HG03108 (cell line): ENCODE results near the gene GAS2L1.
A peak's percentile ranks its signal among the peaks of the same experiment; 100 is the strongest.

Source experiments
- ATAC-seq: cut with Tn5 transposase; IDR thresholded peaks from one replicate; pipeline ENCODE4 v1.9.1; 2021; ENCODE audit warnings: moderate library complexity; ENCODE audit not compliant: unreplicated experiment

Gene GAS2L1

GRCh38 chr22:29306175-29306834 is at the start of gene GAS2L1:
Gene GAS2L1 (plus strand): TSS chr22:29306650. CDS start chr22:29308106, 1,456 bp downstream.
- no peak for ATAC-seq

DNA sequence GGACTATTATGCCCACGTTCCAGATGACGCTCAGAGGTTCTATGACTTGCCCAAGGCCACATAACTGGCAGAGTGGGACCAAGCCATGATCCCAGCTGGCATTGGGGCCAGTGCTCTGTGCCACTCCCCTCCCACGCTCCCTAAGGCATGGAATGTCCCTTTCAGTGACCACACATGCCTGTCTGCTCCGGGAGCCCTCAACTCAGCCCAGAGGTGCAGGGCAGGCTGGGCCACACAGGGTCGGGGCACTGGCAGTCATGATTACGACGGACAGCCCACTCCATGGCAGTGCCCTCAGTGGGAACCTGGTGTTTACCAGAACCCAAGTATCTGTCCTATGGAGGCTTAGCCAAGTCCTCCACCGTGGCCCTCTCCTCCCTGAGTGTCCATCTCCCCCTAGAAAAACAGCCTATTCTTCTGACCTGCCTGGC is 48.7 kb upstream of the GAS2L1 start:
- no peak for ATAC-seq

GRCh38 chr22:29258407-29259252 is 47.8 kb upstream of the GAS2L1 start:
- ATAC-seq = no peak

DNA sequence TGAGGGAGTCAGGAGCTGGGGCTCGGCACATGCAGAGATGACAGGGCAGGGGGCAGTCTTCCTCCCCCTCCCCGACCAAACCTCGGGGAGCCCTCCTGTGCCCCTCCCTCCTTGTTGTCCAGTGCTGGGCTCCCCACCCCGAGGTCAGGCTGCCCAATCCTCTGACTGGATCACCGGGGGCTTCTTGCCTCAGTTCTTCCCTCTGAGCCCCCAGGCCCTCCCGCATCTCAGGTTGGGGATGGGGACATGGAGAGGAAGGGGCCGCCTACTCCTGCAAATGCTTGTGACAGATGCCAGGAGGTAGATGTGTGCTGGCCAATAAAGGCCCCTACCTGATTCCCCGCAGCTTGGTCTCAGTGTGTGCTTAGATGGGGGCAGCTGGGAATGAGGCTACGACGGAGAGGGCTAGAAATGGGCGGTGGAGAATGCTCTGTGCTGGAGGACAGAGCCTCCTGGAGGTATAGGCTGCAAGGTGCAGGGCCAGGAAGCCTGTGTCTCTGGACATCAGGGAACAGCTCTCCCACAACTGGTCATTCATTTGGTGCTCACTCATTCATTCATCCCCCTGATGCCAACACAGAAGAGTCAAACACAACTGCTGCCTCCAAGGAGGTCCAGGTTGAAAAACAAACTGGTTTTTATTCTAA is 47.1 kb upstream of the GAS2L1 start:
- no peak for ATAC-seq

DNA sequence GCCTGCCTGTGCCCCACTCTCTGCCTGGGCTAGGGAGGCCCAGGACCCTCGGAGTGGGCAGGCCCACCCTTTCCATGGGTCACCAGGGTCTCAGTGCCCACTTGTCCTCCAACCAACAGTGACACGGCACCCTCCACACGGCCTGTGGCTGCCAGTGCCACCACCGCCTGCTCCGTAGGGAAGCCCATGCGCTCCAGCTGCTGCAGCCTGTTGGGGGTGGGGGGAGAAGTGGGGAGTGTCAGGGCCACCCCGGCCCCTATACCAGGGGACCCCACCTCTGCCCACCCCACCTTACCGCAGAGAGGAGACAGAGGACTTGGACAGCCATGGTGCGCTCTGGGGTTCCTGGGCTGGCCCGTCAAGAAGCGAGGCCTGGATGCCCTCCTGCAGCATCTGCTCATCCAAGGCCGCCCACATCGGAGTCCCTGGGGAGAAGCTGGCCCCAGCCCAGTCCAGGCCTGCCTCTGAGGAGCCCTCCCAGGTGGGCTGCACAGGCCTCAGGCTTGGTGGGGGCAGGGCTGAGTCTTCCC is 46.4 kb upstream of the GAS2L1 start:
- no peak for ATAC-seq

DNA sequence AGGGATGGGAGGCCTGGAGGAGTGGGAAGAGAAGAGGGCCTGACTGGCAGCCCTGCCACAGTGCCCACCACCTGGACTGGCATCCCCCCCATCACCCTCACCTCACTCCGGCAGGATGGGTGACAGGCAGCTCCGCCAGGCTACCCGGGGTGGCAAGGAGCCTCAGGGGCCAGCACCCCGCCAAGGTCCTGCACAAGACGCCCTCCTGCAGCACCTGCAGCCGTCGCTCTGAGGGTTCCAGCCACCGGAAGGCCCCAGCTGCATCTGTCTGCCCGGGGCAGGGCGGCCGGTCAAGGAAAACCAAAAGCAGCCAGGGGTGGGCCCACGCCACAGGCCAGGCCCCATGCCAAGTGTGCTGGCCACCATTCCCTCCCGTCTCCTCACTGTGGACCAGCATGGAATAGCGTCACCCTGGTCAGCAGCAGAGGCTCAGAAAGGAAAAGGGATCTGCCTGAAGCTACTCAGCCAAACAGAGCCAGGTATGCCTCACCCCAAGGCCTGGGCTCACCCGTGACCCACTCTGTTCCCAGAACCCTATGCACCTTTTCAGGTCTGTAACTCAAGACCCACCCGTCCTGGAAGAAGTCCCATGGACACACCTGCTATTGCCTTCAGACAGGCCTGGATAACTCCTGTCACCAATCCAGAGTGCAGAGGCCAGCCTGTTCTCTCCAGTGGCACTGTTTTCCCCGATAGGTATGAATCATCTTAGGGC is 45.7 kb upstream of the GAS2L1 start:
- ATAC-seq = no peak

DNA sequence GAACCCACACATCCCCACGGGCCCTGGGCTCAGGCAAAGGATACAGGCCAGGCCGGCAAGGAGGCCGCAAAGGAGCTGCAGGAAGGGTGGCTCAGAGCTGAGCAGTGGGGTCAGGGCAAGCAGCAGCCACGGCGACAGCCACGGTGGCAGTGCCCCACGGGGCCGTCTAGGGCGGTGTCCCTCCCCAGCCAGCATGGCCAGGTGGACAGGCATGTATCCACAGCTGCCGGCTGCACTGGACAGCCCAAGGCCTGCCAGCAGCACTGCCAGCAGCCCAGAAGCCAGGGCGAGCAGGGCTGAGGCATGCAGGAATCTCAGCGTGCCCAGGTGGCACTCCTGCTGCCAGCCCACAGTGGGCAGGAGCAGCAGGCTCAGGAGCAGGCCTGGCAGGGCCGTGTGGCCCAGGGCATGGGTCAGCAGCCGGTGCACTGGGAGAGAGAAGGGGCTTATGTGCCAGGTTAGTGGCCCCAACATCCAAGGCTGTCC is 42.6 kb upstream of the GAS2L1 start:
- no peak for ATAC-seq

DNA sequence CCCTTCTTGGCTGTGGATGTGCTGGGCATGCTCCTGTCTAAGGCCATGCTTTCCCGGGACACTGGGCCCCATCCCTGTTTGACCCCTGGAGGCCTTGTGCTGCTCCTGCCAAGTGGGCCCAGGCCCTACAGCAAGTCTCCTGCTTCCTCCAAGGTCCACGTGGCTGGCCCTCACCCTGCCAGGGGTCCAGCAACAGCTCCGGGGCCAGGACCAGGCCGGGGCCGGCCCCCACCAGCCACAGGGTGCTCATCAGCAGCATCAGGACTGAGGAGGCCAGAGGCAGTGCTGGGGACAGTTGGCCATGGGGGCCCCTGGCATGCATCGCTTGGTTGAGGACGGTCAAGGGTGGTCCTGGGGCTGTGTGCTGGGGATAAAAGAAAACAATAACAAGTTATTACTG is 41.1 kb upstream of the GAS2L1 start:
- ATAC-seq = no peak

- no peak for ATAC-seq
Observed at GRCh38 chr22:29265929-29266328, 40.5 kb upstream of the GAS2L1 start.

DNA sequence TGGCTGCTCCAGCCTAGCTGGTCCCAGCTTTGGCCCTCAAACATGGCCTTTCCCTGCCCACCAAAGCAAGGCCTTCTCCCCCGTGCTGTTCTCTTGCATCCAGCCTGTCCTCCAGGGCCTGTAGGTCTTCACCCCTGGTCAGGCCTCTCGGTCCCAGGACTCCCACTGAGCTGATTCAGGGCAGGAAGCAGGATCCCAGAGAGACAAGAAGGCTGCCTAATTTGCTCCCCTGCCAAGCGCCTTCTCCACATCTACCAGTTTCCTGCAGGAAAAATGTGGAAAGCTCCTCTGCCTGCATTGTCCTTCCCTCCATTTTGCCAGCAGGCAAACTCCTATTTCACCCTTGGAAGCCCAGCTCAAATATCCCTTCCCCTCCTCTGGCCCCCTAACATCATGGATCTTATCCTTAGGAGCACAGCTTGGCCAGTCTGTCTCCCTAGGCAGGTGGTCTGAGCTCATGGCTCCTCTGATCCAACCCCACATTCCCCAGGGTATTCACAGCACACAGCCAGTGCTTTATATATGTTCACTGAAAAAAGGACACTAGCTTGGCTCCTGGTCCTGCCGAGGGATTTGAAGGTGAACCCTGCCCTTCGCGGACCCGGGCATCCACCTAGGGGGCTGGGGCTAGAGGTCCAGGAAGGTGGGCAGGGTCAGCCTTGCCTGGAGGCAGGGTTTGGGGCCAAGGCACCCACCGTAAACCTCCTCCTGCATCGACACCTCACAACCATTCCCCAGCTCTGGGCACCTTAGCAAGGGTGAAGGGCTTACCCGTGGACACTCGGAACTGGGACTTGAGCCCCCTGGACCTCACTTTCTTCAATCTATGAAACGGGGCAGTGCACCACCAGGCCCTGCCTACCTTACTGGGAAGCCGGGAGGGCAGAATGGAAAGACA is 39.6 kb upstream of the GAS2L1 start:
- no peak for ATAC-seq

DNA sequence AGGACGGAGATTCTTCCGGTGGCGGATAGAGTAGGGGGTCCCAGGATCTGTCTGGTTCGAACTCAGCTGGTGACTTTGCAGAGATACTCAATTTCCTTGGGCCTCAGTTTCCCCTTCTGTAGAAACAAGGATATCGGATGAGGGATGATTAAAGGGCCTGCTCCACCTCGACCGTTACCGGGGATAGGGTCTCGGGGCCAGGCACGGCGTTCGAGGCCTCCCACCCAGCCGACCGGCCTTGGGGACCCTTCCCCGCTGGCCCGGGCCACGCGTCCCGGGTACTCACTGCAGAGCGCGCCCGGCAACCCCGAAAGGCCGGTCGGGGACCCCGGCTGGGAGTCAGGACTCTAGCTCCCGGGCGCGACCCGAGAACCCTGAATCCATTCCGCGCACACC is 39.0 kb upstream of the GAS2L1 start:
- ATAC-seq = no peak

GRCh38 chr22:29267858-29268510 is 38.5 kb upstream of the GAS2L1 start, which contains the start of the genes EWSR1 and RHBDD3:
Gene EWSR1 (plus strand): TSS chr22:29268268. CDS start chr22:29268337, 69 bp downstream.
Gene RHBDD3 (minus strand): TSS chr22:29267981. CDS start chr22:29265626, 2,355 bp downstream.
- ATAC-seq = peak; percentile 71

DNA sequence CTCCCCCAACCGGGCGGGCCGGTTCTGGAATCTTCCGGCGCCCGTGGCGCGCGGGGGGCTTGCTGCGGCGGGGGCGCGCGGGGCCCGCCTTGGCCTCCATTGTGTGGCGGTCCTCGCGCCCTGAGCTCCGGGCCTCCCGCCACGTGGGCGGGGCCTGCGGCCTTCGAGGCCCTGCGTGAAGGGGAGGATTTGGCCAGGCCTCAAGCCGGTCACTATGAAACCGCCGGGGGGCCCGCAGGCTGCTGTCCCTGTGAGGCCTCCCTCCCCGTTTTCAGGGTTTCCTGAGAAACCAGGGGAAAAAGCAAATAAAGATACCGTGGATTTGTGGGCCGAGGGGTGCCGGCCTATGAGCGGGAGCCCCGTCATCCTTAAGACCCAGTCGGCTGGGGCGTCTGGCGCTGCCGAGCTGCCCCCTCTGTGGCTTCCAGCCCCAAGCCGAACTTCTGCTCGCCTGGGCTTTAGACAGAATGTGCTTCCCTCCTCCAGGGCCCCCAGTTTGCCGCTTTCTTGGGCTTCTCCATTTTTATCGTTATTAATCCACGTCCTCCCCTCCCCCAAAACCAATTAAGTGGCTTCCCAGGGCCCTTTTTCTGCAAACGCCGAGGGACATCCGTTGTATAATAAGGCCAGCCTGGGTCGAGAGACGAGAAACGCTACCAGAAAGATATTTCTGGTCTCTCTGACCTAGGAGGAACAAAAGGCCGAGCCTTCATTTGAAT is 37.8 kb upstream of the GAS2L1 start:
- peak; percentile 9 for ATAC-seq

GRCh38 chr22:29269230-29269604 is 37.2 kb upstream of the GAS2L1 start:
- no peak for ATAC-seq

DNA sequence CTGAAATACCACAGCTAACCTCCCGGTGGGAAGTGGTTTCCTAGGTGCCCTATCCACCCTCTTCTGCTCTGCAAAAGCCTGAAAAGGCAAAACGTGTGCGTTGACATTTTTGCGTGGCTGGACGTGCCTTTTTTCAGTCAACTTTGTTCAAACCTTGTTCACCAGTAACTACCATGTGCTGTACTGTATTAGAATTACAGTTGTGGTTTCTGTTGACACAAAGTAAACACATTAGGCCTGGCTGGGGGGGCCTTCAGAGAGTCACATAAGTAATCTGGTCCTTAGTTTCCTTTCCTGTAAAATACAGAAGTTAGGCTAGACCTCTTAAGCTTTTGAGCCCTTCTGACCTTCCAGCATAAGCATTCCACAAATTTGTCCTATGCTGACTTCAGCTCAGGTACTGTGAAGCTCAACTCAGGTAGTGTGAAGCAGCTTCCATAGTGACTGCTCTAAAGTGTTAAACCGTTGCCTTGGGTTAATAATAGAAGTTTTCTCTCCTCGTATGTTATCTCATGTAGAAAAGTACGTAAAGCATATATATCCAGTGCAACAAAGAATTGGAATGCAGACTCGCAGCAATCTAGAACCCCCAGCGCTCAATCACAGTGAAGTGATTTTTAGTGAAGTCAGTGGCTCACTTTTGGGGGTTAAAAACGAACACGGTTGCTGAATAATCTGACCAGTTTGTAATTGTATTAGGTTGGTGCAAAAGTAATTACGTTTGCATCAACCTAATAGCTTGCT is 36.5 kb upstream of the GAS2L1 start:
- no peak for ATAC-seq

DNA sequence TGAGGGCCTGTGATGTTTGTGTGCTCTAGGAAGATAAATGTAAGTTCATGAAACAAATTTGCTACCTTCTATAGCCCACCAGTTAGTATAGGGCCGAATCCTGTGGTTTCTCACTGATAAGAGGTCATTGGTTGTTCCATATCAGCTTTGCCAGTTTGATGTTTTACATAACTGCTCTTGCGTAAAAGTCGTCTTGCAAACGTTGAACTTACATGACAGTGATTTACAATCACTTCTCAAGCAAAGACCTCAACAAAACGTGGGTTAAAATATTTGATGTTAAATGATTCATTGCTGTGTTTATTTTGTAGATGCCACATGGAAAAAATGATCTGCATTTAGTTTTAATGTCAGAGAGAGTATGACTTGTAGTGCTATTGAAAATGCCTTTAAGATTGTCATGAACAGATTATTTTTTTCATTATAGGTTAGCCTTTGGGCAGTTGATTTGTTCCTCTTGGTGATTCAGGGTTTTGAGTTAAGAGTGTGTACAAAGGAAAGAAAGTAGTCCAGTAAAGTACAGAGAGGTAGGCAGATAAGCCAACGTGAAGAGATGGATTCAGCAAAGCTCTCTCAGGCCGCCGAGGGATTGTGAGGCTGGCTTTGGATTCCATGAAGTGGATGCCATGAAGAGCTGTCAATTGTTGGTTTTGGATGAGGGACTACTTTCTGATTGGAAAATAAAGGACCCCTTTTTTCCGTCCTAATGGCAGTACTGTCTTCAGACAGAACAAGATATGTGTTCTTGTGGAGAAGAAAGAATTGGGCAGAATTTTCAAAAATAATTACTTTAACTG is 35.8 kb upstream of the GAS2L1 start:
- no peak for ATAC-seq

- no peak for ATAC-seq
Observed at GRCh38 chr22:29272624-29273023, 33.8 kb upstream of the GAS2L1 start.
